Vagina (tissue), 2 donors: ENCODE measurements around the gene HEPN1.

Source experiments
- CTCF ChIP-seq, 3 experiments: fragments of 450-650 bp in 2 of 3; fragments of 200-600 bp in 1 of 3; sonication (generic) in 1 of 3; IDR thresholded peaks; one replicate each; pipeline ENCODE4 v1.5.1; 2017 to 2019; ENCODE audit warnings: antibody characterized with exemption in 3 of 3, mild to moderate bottlenecking in 2 of 3, moderate library complexity in 2 of 3
- POLR2A ChIP-seq, 2 donors: fragments of 450-650 bp; IDR thresholded peaks; one replicate each; pipeline ENCODE4 v1.6.1; 2017; ENCODE audit warnings: antibody characterized with exemption in 2 of 2, mild to moderate bottlenecking in 2 of 2, moderate library complexity in 2 of 2
- POLR2AphosphoS5 ChIP-seq, 2 donors: sonication (generic); formaldehyde crosslinking; IDR thresholded peaks; one replicate each; pipeline ENCODE4 v1.9.0; 2017; ENCODE audit warnings: antibody characterized with exemption in 2 of 2, mild to moderate bottlenecking in 2 of 2, low read depth in 1 of 2; ENCODE audit not compliant: insufficient read depth in 1 of 2

GRCh38 chr11:124894606-124895430 lies 24.2 kb upstream of the HEPN1 start:
- TF ChIP-seq CTCF (IDR thresholded peaks at IDR 0.05) (no peak), POLR2AphosphoS5 (IDR thresholded peaks at IDR 0.05; ENCODE audit: insufficient read depth in 1 of 2, low read depth in 1 of 2) (no peak), POLR2A (IDR thresholded peaks at IDR 0.05) (no peak)
